ENCODE data around the gene SPRED1.

Gene SPRED1

DNA sequence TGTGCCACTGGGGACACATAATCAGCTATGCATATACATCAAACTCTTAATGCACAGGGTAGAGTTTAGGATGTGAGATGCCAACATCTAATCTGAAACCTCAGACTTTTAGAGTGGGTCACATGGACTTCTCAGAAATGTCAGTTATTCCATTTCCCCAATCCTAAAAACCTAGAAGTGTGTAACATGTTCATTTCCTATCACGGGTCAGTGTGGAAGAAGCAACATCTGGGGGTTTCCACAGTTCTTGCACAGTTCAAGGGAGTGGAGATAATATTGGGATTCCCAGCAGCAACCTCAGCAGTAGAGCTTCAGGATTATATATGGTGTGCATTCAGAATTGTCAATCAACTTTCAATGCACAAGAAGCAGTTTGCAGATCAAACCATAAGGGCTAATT is 44.4 kb upstream of the SPRED1 start (continued):
- TF ChIP-seq KLF1 (tag by site-specific recombination; IDR thresholded peaks at IDR 0.05) (no peak), KLF16 (tag by site-specific recombination; IDR thresholded peaks at IDR 0.05) (no peak), ZNF707 (tag by site-specific recombination; IDR thresholded peaks at IDR 0.05) (no peak), GLI4 (tag by site-specific recombination; IDR thresholded peaks at IDR 0.05) (no peak), KLF7 (tag by site-specific recombination; IDR thresholded peaks at IDR 0.05; ENCODE audit: borderline replicate concordance) (no peak), KLF10 (tag by site-specific recombination; IDR thresholded peaks at IDR 0.05) (no peak), ZNF19 (tag by site-specific recombination; IDR thresholded peaks at IDR 0.05; ENCODE audit: low read depth) (no peak)
- TF ChIP-seq, protein P1, sequence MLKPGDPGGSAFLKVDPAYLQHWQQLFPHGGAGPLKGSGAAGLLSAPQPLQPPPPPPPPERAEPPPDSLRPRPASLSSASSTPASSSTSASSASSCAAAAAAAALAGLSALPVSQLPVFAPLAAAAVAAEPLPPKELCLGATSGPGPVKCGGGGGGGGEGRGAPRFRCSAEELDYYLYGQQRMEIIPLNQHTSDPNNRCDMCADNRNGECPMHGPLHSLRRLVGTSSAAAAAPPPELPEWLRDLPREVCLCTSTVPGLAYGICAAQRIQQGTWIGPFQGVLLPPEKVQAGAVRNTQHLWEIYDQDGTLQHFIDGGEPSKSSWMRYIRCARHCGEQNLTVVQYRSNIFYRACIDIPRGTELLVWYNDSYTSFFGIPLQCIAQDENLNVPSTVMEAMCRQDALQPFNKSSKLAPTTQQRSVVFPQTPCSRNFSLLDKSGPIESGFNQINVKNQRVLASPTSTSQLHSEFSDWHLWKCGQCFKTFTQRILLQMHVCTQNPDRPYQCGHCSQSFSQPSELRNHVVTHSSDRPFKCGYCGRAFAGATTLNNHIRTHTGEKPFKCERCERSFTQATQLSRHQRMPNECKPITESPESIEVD (tag by site-specific recombination; IDR thresholded peaks at IDR 0.05) = no peak

- Histone ChIP-seq H3K36me3 (ENCODE audit: control insufficient read depth in 2 of 2, insufficient read depth in 1 of 2, low read length in 2 of 2) (no peaks in the 10 kb centered on the region), H3K4me1 (ENCODE audit: control insufficient read depth, insufficient read depth, low read length) (no peaks in the 10 kb centered on the region), H3K27ac (ENCODE audit: extremely low read depth, low read depth, low read length) (no peak overlapping the region), H3K9me3 (ENCODE audit: control insufficient read depth, insufficient read depth, low read depth, low read length) (no peaks in the 10 kb centered on the region), H3K4me3 (ENCODE audit: low read depth, low read length) (no peak overlapping the region)
- ChIA-PET CTCF (no interaction called here), POLR2A (no interaction called here)
- TF ChIP-seq HOXC10 (CRISPR knock-in tag; IDR thresholded peaks at IDR 0.05) (no peak), ZNF473 (tag by site-specific recombination; IDR thresholded peaks at IDR 0.05) (no peak), OVOL3 (tag by site-specific recombination; IDR thresholded peaks at IDR 0.05) (no peak), ZNF530 (tag by site-specific recombination; IDR thresholded peaks at IDR 0.05; ENCODE audit: low read depth) (no peak), GLIS2 (tag by site-specific recombination; IDR thresholded peaks at IDR 0.05) (no peak), ZNF626 (tag by site-specific recombination; IDR thresholded peaks at IDR 0.05) (no peak), ZNF837 (tag by site-specific recombination; IDR thresholded peaks at IDR 0.05) (no peak), ZFP37 (tag by site-specific recombination; IDR thresholded peaks at IDR 0.05) (no peak), ZNF707 (tag by site-specific recombination; IDR thresholded peaks at IDR 0.05) (no peak), KLF9 (tag by site-specific recombination; IDR thresholded peaks at IDR 0.05; ENCODE audit: low read depth) (no peak)
- TF ChIP-seq, protein P2, sequence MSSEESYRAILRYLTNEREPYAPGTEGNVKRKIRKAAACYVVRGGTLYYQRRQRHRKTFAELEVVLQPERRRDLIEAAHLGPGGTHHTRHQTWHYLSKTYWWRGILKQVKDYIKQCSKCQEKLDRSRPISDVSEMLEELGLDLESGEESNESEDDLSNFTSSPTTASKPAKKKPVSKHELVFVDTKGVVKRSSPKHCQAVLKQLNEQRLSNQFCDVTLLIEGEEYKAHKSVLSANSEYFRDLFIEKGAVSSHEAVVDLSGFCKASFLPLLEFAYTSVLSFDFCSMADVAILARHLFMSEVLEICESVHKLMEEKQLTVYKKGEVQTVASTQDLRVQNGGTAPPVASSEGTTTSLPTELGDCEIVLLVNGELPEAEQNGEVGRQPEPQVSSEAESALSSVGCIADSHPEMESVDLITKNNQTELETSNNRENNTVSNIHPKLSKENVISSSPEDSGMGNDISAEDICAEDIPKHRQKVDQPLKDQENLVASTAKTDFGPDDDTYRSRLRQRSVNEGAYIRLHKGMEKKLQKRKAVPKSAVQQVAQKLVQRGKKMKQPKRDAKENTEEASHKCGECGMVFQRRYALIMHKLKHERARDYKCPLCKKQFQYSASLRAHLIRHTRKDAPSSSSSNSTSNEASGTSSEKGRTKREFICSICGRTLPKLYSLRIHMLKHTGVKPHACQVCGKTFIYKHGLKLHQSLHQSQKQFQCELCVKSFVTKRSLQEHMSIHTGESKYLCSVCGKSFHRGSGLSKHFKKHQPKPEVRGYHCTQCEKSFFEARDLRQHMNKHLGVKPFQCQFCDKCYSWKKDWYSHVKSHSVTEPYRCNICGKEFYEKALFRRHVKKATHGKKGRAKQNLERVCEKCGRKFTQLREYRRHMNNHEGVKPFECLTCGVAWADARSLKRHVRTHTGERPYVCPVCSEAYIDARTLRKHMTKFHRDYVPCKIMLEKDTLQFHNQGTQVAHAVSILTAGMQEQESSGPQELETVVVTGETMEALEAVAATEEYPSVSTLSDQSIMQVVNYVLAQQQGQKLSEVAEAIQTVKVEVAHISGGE (tag by site-specific recombination; conservative IDR thresholded peaks at IDR 0.05; ENCODE audit: low read depth) = no peak
- TF ChIP-seq, protein P3, sequence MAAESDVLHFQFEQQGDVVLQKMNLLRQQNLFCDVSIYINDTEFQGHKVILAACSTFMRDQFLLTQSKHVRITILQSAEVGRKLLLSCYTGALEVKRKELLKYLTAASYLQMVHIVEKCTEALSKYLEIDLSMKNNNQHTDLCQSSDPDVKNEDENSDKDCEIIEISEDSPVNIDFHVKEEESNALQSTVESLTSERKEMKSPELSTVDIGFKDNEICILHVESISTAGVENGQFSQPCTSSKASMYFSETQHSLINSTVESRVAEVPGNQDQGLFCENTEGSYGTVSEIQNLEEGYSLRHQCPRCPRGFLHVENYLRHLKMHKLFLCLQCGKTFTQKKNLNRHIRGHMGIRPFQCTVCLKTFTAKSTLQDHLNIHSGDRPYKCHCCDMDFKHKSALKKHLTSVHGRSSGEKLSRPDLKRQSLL (tag by site-specific recombination; IDR thresholded peaks at IDR 0.05) = no peak
- TF ChIP-seq, protein P4, sequence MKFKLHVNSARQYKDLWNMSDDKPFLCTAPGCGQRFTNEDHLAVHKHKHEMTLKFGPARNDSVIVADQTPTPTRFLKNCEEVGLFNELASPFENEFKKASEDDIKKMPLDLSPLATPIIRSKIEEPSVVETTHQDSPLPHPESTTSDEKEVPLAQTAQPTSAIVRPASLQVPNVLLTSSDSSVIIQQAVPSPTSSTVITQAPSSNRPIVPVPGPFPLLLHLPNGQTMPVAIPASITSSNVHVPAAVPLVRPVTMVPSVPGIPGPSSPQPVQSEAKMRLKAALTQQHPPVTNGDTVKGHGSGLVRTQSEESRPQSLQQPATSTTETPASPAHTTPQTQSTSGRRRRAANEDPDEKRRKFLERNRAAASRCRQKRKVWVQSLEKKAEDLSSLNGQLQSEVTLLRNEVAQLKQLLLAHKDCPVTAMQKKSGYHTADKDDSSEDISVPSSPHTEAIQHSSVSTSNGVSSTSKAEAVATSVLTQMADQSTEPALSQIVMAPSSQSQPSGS (tag by site-specific recombination; IDR thresholded peaks at IDR 0.05; ENCODE audit: low read depth) = no peak
Measured at GRCh38 chr15:38208779-38209178, 43.9 kb upstream of the SPRED1 start.
